ENCODE measurements around the gene FIS1.
"Not testable (repeated sequence)": the region's sequence is repeated elsewhere in the genome, so short reads cannot be mapped to it uniquely, and the experiment has no call there.

The FIS1 gene

DNA sequence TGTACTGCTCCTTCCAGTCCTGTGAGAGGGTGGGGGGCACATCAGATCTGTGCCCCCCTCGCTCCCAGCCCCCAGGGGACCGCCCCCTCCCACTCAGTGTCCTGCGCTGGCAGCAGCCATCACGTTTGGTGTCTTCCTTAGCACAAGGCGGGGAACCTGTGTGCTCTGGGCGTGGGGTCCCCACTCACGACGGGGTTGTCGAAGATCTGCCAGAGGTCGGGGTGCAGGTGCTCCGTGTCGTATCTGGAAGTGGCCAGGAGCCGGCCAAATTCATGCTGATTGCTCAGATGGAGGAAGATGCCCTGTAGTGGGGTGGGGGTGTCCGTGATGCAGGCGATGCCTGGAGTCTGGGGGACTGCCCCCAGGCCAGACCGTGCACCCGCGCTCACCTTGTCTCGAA is 34.7 kb downstream of the FIS1 start:
- FAIRE-seq (no peak), DNase-seq (ENCODE audit: extremely low spot score, insufficient read length, low read depth) (no peak)

DNA sequence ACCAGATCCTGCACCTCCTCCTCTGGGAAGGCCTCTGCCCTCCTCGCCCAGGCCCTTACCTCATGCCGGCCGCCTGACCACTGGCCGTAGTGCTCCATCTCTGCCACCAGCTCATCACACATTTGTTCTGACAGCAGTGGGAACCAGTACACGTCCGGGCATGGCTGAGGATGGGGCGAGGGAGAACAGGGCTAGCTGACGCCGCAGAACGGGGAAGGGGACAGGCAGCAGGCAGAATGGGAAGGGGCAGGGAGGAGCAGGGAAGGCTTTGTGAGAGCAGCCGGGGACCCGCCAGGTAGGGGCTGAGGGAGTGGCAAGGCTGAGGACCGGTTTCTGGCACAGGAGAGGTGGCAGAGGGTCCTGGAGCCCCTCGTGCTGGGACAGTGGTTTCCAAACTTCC is 36.1 kb downstream of the FIS1 start:
- FAIRE-seq, result no peak

DNA sequence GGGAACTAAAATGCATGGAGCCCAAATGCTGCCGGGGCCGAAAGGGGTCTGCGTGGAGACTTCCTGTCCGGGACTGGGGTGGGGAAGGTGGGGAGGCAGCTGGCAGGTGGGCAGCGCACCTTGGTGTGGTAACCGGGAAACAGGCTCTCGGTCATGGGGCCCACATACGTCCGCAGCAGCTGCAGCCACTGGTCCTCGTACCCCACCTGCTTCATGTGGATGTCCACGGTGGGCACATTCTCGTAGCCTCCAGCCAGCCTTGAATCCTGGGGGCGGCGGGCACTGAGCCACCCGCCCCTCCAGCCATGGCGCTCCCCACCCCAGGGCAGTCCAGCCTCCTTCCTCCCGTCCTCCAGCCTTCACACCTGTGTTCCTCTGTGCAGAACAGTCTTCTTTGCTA is 37.4 kb downstream of the FIS1 start:
- no peak for DNase-seq (ENCODE audit: extremely low spot score, insufficient read length, low read depth)

More for the DNA sequence above, 36.1 kb downstream of the FIS1 start:
- DNase-seq (ENCODE audit: extremely low spot score, insufficient read length, low read depth), result no peak

DNA sequence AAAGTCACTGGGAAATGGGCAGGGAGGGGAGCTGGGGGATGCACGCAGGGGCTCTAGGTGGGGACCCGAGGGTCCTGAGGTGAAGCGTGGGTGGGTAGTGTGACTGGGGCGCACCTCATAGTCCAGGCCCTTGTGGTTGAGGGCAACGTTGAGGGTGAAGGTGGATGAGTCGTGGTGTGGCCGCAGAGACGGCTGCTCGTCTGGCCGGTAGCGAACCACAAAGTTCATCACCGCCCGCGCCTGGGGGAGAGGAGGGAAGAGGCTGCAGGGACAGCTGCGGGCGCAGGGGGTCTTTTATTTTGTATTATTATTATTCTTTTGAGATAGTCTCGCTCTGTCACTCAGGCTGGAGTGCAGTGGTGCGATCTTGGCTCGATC is 38.2 kb downstream of the FIS1 start:
- FAIRE-seq, result no peak
- DNase-seq (ENCODE audit: extremely low spot score, insufficient read length, low read depth), result no peak

More for the DNA sequence above, 37.4 kb downstream of the FIS1 start:
- no peak for FAIRE-seq

DNA sequence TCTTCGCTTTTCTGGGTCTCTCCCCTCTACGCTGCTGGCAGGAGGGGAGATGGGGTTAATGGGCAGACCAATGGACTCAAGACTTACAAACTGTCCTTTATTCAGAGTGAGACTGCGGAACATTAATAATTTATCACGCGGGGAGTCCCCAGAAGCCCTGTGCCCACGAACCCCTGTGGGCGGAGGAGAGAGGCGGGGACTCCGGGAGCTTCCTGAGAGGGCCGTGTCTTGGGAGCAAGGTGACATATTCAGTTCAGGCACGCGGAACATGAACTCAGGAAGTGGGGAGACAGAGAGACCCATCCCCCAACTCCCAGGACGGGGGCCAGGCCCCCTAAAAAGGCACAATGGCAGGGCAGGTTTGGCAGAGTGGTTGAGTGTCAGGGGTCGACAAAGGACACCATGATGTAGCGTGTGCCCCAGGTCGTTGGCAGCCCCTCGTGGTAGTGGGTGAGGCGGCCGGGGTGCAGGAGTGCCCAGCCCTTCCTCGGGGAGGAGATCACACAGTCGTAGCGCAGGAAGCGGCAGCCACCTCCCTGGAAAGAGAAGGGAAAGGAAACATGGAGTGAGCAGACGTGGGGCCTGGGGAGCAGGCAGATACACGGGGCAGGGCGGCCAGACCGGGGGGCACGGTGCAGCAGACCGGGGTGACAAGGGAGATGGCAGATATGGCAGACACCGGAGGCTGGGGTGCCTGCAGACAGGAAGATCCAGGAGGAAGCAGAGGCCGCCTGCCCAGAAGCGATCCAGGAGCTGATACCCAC is 38.8 kb downstream of the FIS1 start:
- no peak for FAIRE-seq

DNA sequence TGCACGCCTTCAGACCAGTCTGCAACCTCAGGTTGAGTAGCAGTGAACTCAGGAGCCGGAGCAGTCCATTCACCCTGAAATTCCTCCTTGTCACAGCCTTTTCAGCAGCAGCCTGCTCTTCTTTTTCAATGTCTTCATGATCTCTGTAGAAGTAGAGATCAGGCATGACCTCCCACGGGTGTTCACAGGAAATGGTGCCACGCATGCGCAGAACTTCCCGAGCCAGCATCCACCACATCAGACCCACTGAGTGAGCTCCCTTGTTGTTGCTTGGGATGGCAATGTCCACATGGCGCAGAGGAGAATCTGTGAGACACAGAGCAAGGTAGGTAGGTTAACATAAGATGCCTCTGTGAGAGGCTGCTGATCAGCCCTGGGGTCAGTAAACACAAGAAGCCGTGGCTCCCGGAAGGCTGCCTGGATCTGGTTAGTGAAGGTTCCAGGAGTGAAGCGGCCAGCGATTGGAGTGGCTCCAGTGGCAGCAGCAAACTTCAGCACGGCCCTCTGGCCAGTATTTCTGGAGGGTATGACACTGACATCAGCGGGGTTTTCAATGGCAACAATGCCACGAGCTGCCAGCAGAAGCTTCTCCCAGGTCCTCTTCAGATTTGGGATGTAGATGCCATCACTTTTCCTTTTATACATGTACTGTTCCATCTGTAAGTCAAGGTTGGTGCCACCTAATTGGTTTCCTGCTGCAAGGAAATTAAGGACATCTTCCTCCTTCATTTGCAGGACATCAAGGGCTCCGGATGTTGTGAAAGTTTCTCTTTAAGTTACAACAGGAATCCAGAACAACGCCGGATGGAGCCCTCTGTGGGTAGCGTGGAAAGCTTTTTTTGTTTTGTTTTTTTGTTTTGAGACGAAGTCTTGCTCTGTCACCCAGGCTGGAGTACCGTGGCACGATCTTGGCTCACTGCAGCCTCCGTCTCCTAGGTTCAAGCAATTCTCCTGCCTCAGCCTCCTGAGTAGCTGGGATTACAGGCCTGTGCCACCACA is 40.8 kb downstream of the FIS1 start:
- not testable (repeated sequence) for FAIRE-seq; DNase-seq (ENCODE audit: extremely low spot score, insufficient read length, low read depth)

More for the DNA sequence above, 38.8 kb downstream of the FIS1 start:
- DNase-seq (ENCODE audit: extremely low spot score, insufficient read length, low read depth), result no peak

DNA sequence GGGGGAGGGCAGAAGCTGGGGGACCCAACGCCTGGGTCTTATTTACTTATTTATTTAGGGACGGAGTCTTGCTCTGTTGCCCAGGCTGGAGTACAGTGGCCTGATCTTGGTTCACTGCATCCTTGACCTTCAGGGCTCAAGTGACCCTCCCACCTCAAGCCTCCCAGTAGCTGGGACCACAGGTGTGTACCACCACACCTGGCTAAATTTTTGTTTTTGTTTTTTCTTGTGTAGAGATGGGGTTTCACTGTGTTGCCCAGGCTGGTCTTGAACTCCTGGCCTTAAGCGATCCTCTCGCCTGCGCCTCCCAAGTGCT is 42.3 kb downstream of the FIS1 start:
- no peak for FAIRE-seq
- no peak for DNase-seq (ENCODE audit: extremely low spot score, insufficient read length, low read depth)

DNA sequence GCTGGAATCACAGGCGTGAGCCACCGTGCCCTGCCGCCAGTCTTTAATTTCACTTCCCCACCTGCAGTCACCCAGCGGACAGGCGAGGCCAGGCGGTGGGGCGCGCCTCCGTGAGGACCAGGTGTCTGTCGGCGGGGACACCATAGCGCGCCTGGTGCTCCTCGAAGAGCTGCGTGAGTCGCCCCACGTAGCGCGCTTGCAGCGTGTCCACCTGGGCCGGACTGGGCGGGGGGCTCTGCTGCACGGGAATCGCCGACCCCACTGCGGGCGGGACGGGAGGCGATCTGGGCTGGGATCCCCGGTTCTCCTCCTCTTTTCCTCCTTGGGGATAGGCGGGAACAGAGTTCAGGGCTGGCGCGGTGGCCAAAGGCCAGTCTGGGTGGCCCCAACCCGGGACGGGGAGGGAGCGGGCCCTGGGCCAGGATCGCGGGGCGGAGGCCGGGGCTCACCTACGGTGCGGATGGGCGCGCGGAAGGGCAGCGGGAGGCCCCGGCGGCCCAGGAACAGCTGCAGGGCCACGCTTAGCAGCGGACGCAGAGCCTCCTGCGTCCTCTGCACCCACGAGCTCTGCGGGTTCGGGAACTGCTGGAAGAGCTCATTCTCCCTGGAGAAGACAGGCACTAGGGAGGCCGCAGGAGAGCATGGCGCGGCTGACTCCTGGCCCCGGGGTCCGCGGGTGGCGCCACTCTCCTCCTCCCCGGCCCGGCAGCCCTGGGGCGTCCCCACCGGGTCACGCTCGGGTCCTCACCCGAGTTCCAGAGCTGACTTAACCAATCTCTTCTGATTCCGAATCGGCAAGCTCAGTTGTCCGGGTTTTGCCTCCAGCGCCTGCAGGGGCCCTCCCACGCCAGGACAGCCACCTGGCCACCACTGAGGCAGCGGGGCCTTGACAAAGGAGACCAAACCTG is 42.9 kb downstream of the FIS1 start:
- FAIRE-seq, result no peak
- DNase-seq (ENCODE audit: extremely low spot score, insufficient read length, low read depth), result no peak

DNA sequence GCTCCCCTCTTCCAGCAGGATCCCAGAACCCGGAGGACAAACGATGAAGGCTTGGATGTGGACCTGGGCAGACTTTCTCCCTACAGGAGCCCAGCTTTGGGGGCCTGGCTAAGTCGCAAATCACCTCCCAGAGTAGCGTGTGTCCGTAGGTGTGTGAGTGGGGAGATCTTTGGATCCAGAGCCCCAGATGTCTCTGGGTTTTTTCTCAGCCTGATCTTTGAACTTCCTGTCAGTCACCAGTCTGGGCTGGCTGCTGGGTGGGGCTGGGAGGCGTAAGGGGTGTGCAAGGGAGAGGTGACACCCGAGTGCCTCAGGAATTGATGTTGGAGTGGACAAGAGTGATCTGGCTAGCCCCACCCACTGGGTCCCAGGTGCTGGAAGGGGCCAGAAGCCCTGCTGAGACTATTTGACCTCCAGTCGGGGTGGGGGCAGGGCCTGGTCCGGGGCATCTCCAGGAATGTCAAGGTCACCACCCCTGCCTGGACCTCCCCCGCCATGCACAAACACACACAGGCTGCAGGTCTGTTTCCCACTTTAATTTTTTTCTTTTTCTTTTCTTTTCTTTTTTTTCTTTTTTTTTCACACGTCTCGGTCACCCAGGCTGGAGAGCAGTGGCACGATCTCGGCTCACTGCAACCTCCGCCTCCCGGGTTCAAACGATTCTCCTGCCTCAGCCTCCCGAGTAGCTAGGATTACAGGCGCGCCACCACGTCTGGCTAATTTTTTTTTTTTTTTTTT is 43.9 kb downstream of the FIS1 start, which contains the start of gene MOGAT3:
MOGAT3 (minus strand) TSS at position 175 of the 738 bp plus-strand sequence. CDS start 182 bp downstream, outside the sequence.
- no peak for DNase-seq (ENCODE audit: extremely low spot score, insufficient read length, low read depth)
- FAIRE-seq, result no peak

DNA sequence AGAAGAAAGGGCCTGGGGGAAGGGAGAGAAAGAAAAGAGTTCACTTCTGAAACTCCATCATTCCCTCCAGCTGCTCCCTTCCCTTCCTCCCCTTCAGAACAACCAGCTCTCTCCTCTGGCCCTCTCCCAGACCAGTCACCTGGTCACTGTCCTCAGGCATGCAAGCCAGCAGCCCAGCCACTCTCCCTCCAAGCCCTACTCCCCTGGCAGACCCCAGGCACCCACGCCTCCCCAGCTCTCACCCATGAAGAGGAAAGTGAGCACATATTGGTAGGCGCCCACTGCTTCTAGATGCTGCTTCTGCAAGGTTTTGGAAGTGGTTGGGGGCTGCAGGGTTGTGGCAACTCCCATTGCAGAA is 44.4 kb downstream of the FIS1 start:
- DNase-seq (ENCODE audit: extremely low spot score, insufficient read length, low read depth), result no peak
- no peak for FAIRE-seq

DNA sequence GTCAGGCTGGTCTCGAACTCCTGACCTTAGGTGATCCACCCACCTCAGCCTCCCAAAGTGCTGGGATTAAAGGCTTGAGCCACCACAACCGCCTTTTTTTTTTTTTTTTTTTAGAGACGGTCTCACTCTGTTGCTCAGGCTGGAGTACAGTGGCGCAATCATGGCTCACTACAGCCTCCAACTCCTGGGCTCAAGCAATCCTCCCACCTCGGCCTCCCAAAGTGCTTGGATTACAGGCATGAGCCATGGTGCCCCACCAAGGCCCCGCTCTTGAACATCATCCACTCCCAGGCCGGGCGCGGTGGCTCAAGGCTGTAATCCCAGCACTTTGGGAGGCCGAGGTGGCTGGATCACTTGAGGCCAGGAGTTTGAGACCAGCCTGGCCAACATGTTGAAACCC is 45.4 kb downstream of the FIS1 start:
- DNase-seq (ENCODE audit: extremely low spot score, insufficient read length, low read depth), result not testable (repeated sequence)

DNA sequence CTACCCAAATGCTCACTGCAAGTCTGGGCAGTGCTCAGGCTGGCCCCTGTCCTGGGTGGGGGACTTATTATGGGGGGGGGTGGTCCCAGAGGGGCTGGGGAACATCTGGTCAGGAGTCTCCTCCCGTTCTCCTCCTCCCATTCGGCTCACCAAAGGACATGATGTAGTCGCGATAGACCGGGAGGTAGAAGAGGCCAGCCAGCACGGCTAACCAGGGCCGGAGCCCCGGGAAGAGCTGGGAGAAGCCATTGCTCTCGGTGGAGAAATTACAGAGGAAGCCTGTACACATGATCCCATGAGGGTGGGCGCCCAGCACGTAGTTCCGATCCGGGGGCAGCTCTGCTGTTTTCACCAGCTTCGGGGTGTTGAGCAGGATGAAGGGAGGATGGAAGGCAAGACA is 46.4 kb downstream of the FIS1 start:
- DNase-seq (ENCODE audit: extremely low spot score, insufficient read length, low read depth), result no peak
- no peak for FAIRE-seq

More for the DNA sequence above, 45.4 kb downstream of the FIS1 start:
- FAIRE-seq, result not testable (repeated sequence)

DNA sequence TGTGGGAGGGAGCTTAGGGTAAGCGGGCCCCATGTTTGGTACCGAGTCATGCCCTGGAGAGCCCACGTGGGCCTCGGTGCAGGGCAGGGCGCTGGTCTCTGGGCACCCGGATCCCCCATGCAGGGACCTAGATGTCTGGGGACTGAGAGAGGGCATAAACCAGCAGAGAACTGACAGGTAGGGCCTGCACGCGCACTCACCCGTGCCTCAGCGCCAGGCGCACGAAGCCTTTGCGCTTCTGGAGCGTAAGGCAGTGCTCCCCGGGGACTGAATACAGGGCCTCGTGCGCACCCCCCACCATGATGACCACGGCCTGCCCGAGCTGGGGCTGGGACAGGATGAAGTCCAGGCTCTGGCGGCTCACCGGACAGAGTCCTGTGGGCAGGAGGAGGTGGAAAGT is 46.9 kb downstream of the FIS1 start:
- FAIRE-seq (no peak), DNase-seq (ENCODE audit: extremely low spot score, insufficient read length, low read depth) (no peak)

DNA sequence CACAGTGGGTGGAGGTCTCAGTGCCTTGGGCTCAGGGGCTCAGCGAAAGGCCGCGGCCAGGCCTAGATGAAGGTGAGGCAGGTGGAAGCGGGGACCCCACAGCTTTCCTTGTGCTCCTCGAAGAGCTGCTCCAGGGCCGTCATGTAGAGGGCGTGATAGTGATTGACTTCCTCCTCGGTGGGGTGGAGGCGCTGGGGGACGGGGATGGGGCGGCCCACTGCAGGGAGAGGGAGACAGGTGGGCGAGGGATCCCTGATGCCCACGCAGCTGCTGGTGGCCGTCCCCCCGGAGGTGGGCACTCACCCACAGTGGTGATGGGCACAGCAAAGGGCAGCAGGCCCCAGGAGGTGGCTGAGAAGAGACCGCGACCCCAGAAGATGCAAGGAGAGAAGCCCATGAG is 49.0 kb downstream of the FIS1 start:
- no peak for FAIRE-seq
- DNase-seq (ENCODE audit: extremely low spot score, insufficient read length, low read depth), result no peak
